Activated T-cell treated with anti-CD3 and anti-CD28 coated beads, Interleukin-2, amount 50 U/mL, for 4 hours (primary cell): ENCODE results near the gene AMH. TPM values are rescaled to one million over a fixed set of nuclear protein-coding genes. Genes with fewer than 3 reads are reported as not detected.
A peak's percentile ranks its signal among the peaks of the same experiment; 100 is the strongest.

Source experiments
- ATAC-seq, 2 donors: fragments of 200-7000 bp; cut with Tn5 transposase; one replicate each; pipeline ENCODE4 v1.10.0; 2021
- DNase-seq: peaks from one replicate; pipeline ENCODE4 v3.0.0-alpha.2; 2020
- H3K27me3 Mint-ChIP-seq: one replicate; pipeline ENCODE4 v1.8.0; 2021; ENCODE audit warnings: low read depth, mixed read lengths
- H3K36me3 Mint-ChIP-seq: one replicate; pipeline ENCODE4 v1.8.0; 2022; ENCODE audit warnings: mixed read lengths; ENCODE audit not compliant: insufficient read depth
- H3K4me1 Mint-ChIP-seq: one replicate; pipeline ENCODE4 v1.8.0; 2021; ENCODE audit warnings: low read depth, mixed read lengths
- H3K4me3 Mint-ChIP-seq: one replicate; pipeline ENCODE4 v1.8.0; 2021; ENCODE audit warnings: mild to moderate bottlenecking, moderate library complexity, mixed read lengths
- H3K9me3 Mint-ChIP-seq: one replicate; pipeline ENCODE4 v1.8.0; 2021; ENCODE audit warnings: mixed read lengths
- total RNA-seq, 3 donors: library from RNA; stranded (reverse); gene quantifications; one replicate each; pipeline ENCODE4 v1.2.1, GENCODE V29; 2021

Gene AMH
- total RNA-seq, 3 donors from 2014 or later: 3.9 to 9.4 (median 5.8) TPM

GRCh38 chr19:2213799-2214198 is 35.3 kb upstream of the AMH start:
- DNase-seq: no peak
- ATAC-seq: no peak
- peaks cover 13% of the 10 kb centered on the region for H3K4me1 Mint-ChIP-seq
- peaks cover 17% of the 10 kb centered on the region for H3K36me3 Mint-ChIP-seq
- H3K4me3 Mint-ChIP-seq: no peak overlapping the region
- H3K27me3 Mint-ChIP-seq: no peaks in the 10 kb centered on the region
- H3K9me3 Mint-ChIP-seq: no peaks in the 10 kb centered on the region

- Mint-ChIP-seq H3K4me3 (no peak overlapping the region), H3K4me1 (peaks cover 13% of the 10 kb centered on the region), H3K9me3 (no peaks in the 10 kb centered on the region), H3K27me3 (no peaks in the 10 kb centered on the region), H3K36me3 (peaks cover 17% of the 10 kb centered on the region)
- ATAC-seq: no peak
- DNase-seq: no peak
These were observed 34.9 kb upstream of the AMH start for GRCh38 chr19:2214251-2214650.

- Mint-ChIP-seq H3K9me3 (no peaks in the 10 kb centered on the region), H3K36me3 (peaks cover 16% of the 10 kb centered on the region)
- peak; percentile 31 for DNase-seq
These were observed 33.8 kb upstream of the AMH start for GRCh38 chr19:2215281-2215751.

GRCh38 chr19:2216361-2217225 is 32.5 kb upstream of the AMH start:
- Mint-ChIP-seq H3K9me3 (no peaks in the 10 kb centered on the region), H3K4me1 (peaks cover 13% of the 10 kb centered on the region), H3K36me3 (peaks cover 18% of the 10 kb centered on the region), H3K4me3 (no peak overlapping the region), H3K27me3 (no peaks in the 10 kb centered on the region)
- no peak for DNase-seq
- ATAC-seq: no peak

More at GRCh38 chr19:2215281-2215751, 33.8 kb upstream of the AMH start:
- no peaks in the 10 kb centered on the region for H3K27me3 Mint-ChIP-seq
- ATAC-seq: peak; percentile 69 to 74
- peaks cover 13% of the 10 kb centered on the region for H3K4me1 Mint-ChIP-seq
- no peak overlapping the region for H3K4me3 Mint-ChIP-seq

- ATAC-seq (no peak), DNase-seq (no peak)
- no peaks in the 10 kb centered on the region for H3K27me3 Mint-ChIP-seq
- no peak overlapping the region for H3K4me3 Mint-ChIP-seq
- H3K9me3 Mint-ChIP-seq: no peaks in the 10 kb centered on the region
- H3K36me3 Mint-ChIP-seq: peaks cover 14% of the 10 kb centered on the region
- peaks cover 13% of the 10 kb centered on the region for H3K4me1 Mint-ChIP-seq
These were observed 31.5 kb upstream of the AMH start for GRCh38 chr19:2217591-2217990.

- DNase-seq (no peak), ATAC-seq (no peak)
- peaks cover 12% of the 10 kb centered on the region for H3K4me1 Mint-ChIP-seq
- H3K36me3 Mint-ChIP-seq: peaks cover 18% of the 10 kb centered on the region
- H3K27me3 Mint-ChIP-seq: no peaks in the 10 kb centered on the region
- H3K9me3 Mint-ChIP-seq: no peaks in the 10 kb centered on the region
- H3K4me3 Mint-ChIP-seq: no peak overlapping the region
These were observed 29.4 kb upstream of the AMH start for GRCh38 chr19:2219726-2220125.

- DNase-seq: no peak
- Mint-ChIP-seq H3K4me3 (no peak overlapping the region), H3K4me1 (peaks cover 3% of the 10 kb centered on the region), H3K9me3 (no peaks in the 10 kb centered on the region), H3K27me3 (no peaks in the 10 kb centered on the region), H3K36me3 (peaks cover 17% of the 10 kb centered on the region)
- ATAC-seq: no peak
These were observed 27.8 kb upstream of the AMH start for GRCh38 chr19:2221250-2221831.

GRCh38 chr19:2221918-2222317 is 27.2 kb upstream of the AMH start:
- Mint-ChIP-seq H3K36me3 (peaks cover 17% of the 10 kb centered on the region), H3K4me3 (no peak overlapping the region)
- DNase-seq: no peak

GRCh38 chr19:2223391-2223790 is 25.7 kb upstream of the AMH start:
- DNase-seq: no peak
- Mint-ChIP-seq H3K4me3 (no peak overlapping the region), H3K4me1 (peaks cover 3% of the 10 kb centered on the region), H3K9me3 (no peaks in the 10 kb centered on the region), H3K36me3 (peaks cover 13% of the 10 kb centered on the region), H3K27me3 (no peaks in the 10 kb centered on the region)
- no peak for ATAC-seq

More at GRCh38 chr19:2221918-2222317, 27.2 kb upstream of the AMH start:
- Mint-ChIP-seq H3K27me3 (no peaks in the 10 kb centered on the region), H3K9me3 (no peaks in the 10 kb centered on the region), H3K4me1 (peaks cover 3% of the 10 kb centered on the region)
- ATAC-seq: no peak

GRCh38 chr19:2223959-2224358 is 25.2 kb upstream of the AMH start:
- Mint-ChIP-seq H3K9me3 (no peaks in the 10 kb centered on the region), H3K36me3 (peaks cover 15% of the 10 kb centered on the region), H3K4me3 (no peak overlapping the region), H3K27me3 (no peaks in the 10 kb centered on the region), H3K4me1 (peaks cover 3% of the 10 kb centered on the region)
- DNase-seq: no peak
- ATAC-seq: peak in 1 of 2 donors; percentile 22

- H3K36me3 Mint-ChIP-seq: peaks cover 20% of the 10 kb centered on the region
- H3K27me3 Mint-ChIP-seq: no peaks in the 10 kb centered on the region
- H3K4me3 Mint-ChIP-seq: no peak overlapping the region
- no peak for ATAC-seq
- H3K4me1 Mint-ChIP-seq: peaks cover 3% of the 10 kb centered on the region
- DNase-seq: no peak
- H3K9me3 Mint-ChIP-seq: no peaks in the 10 kb centered on the region
These were observed 24.3 kb upstream of the AMH start for GRCh38 chr19:2224754-2225349.

GRCh38 chr19:2225415-2226050 is 23.6 kb upstream of the AMH start:
- H3K27me3 Mint-ChIP-seq: no peaks in the 10 kb centered on the region
- peaks cover 3% of the 10 kb centered on the region for H3K4me1 Mint-ChIP-seq
- ATAC-seq (no peak), DNase-seq (no peak)
- H3K36me3 Mint-ChIP-seq: peaks cover 23% of the 10 kb centered on the region
- no peak overlapping the region for H3K4me3 Mint-ChIP-seq
- H3K9me3 Mint-ChIP-seq: no peaks in the 10 kb centered on the region

GRCh38 chr19:2226051-2226839 is 22.9 kb upstream of the AMH start:
- Mint-ChIP-seq H3K9me3 (no peaks in the 10 kb centered on the region), H3K4me3 (no peak overlapping the region), H3K36me3 (peaks cover 20% of the 10 kb centered on the region), H3K4me1 (peaks cover 3% of the 10 kb centered on the region), H3K27me3 (no peaks in the 10 kb centered on the region)
- no peak for DNase-seq
- no peak for ATAC-seq
